C4-2B (cell line): ENCODE results near the gene JARID2.

ENCODE experiments used
- H3K27ac ChIP-seq: fragments of 450-650 bp; 2 replicates; pipeline ENCODE4 v1.5.1; 2017
- ZFX ChIP-seq: fragments of 450-650 bp; IDR thresholded peaks from 2 replicates; pipeline ENCODE4 v1.6.1; 2017
- TF ChIP-seq, protein P1 (sequence below): fragments of 450-650 bp; conservative IDR thresholded peaks from 2 replicates; pipeline ENCODE4 v1.5.1; 2017; ENCODE audit warnings: mild to moderate bottlenecking

JARID2 gene

DNA sequence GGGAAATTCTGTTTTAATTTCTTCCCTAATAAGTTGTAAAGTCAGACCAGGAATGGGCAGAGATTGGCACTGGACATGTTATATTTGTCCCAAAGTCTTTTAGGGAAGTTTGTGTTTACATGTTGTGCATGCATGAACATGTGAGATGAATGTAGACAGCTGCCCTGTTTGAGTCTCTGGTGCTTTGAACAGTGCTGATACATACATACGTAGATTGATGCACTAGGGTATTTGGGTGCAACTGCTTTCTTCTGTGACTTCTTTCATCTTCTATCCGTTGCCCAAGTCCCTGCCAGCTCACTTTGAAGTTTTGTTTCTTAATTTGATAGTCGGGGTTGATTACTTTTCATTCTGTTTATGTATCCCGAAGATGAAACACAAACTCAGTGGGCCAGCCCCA, 216.4 kb downstream of the JARID2 start:
- TF ChIP-seq ZFX = no peak
- TF ChIP-seq, protein P1, sequence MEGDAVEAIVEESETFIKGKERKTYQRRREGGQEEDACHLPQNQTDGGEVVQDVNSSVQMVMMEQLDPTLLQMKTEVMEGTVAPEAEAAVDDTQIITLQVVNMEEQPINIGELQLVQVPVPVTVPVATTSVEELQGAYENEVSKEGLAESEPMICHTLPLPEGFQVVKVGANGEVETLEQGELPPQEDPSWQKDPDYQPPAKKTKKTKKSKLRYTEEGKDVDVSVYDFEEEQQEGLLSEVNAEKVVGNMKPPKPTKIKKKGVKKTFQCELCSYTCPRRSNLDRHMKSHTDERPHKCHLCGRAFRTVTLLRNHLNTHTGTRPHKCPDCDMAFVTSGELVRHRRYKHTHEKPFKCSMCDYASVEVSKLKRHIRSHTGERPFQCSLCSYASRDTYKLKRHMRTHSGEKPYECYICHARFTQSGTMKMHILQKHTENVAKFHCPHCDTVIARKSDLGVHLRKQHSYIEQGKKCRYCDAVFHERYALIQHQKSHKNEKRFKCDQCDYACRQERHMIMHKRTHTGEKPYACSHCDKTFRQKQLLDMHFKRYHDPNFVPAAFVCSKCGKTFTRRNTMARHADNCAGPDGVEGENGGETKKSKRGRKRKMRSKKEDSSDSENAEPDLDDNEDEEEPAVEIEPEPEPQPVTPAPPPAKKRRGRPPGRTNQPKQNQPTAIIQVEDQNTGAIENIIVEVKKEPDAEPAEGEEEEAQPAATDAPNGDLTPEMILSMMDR = no peak
- no peak overlapping the region for H3K27ac ChIP-seq

DNA sequence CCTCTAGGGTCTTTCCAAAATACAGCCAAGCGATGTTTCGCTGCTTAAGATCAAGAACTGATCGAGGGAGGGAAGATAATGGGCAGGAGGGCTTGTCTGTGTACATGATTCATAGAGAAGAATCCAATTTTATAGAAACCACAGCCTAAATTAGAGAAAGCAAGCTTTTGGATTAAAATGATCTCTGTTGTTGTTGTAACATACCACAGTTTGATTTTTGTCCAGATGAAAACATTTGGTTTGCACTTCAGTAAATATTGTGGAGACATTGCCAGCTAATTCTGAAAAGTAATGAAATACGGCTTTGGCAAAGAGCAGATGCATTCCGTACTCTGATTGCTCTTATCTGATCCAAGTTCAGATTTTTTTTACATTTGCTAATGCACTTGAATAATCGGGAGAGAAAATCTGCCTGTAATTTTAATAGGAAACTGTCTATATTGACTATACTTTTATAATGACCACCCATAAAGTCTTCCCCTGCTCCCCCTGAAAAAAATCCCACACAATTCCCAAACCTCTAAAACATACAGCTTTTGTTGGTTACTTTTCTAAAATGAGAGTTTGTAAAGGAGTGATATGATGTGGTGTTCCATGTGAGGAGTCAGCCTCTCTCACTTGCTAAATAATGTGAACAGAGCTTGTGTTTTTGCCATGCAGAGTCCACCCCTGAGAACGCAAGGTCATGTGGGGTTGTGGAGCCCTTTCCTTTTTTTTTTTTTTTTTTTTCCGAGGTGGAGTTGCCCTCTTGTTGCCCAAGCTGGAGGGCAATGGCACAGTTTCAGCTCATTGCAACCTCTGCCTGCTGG, 217.1 kb downstream of the JARID2 start:
- TF ChIP-seq, protein P1 = no peak
- no peak for TF ChIP-seq ZFX
- H3K27ac ChIP-seq = no peak overlapping the region; the same call in 1 of the 2 replicates

DNA sequence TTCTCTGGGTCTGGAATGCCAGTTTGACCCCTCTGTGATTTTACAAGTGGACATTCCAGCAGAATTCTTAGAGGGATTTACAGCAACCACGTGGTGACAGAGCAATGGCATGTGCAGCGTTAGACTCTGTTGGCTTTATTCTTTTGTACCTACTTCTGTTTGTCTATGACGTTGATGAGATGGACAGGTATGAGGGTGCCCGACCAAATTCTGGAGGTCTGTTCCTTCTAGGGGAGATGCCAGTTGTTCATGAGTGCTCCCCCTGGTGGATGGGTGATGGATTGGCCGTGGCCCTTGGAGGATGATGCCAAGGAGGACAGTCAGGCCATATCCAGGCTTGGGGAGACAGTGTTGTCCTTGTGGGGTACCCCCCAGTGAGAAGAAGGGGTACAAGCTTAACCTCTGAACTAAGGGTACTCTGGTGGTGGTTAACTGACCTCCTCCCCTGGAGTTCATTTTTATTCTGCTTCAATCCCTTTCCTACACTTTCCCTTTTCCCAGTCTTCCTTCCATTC, 218.4 kb downstream of the JARID2 start:
- no peak overlapping the region for H3K27ac ChIP-seq
- TF ChIP-seq, protein P1 = peak; percentile 86
- TF ChIP-seq ZFX = no peak

DNA sequence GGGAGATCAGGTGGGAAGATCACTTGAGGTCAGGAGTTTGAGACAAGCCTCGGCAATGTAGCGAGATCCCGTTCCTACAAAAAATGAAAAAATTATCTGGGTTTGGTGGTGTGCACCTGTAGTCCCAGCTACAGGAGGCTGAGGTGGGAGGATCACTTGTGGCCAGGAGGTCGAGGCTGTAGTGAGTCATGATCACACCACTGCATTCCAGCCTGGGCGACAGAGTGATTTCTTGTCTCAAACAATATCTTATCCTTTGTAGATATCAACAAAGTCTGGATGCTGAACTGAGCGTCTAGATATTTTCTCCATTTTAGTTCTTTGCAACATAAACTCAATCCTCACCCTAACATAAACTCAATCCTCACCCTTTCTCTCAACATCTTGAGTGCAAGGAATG, 219.3 kb downstream of the JARID2 start:
- H3K27ac ChIP-seq = no peak overlapping the region
- TF ChIP-seq, protein P1 = no peak
- TF ChIP-seq ZFX = no peak

DNA sequence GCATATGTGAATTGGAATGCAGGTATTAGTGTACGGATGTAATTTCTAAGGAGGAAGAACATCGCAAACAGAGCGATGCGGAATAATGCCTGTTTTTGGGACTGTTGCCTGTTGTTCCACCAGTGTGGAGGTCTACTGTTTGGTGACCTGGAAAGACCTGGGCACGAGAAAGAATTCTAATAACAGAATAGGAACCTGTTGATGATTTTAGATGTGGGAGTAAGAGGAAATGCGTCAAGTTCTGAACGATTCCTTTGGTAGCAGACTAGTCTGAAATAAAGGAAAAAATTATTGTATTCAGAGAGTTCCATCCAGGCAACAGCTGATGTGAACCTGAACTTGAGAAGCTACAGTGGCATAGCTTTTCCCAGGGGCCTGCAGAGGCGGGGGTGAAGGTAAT, 224.9 kb downstream of the JARID2 start:
- no peak overlapping the region for H3K27ac ChIP-seq
- TF ChIP-seq ZFX = no peak
- TF ChIP-seq, protein P1 = no peak

DNA sequence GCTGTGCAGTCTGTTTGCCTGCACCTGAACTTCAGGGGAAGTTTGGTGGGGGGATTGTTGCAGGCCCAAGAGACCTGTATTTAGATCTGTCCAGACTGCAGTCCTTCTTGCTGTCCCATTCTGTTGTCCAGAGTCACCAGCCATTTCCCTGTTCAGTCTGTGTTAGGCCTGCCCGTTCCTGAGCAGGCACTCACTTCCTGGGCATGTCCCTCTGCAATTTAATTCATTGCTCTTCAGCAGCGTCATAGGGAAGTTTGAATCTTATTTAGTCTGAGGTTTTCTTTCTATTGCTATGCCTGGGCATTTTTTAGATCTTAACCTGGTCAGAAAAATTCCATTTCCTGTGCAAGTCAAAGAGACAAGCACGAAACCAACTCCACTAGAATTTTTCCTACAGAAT, 226.8 kb downstream of the JARID2 start:
- no peak overlapping the region for H3K27ac ChIP-seq
- TF ChIP-seq, protein P1 = no peak
- no peak for TF ChIP-seq ZFX

DNA sequence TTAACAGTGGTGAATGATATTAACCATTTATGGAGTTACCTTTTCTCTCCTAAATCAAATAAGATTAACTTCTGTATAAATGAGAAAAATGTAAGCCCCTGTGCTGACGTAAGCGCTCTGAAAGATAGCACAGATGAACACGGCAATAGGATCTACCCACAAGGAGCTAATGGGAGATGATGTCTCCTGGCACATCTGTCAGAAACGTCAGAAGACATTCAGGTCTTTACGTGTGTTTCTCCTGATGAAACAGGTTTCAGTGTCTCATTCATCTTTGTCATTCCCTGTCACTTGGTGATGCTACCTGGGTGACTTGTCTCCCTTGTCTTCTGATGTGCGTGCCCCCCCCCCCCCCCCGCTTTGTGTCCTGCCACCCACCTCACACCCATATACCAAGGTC, 227.3 kb downstream of the JARID2 start:
- TF ChIP-seq, protein P1 = no peak
- TF ChIP-seq ZFX = no peak
- no peak overlapping the region for H3K27ac ChIP-seq
